ENCODE measurements around the gene ATN1. TPM values are rescaled to one million over a fixed set of nuclear protein-coding genes. Genes with fewer than 3 reads are reported as not detected.
A peak's percentile ranks its signal among the peaks of the same experiment; 100 is the strongest.

ATN1 gene
- total RNA-seq, 6 experiments from 2014 or later = 9.2 to 24.1 (median 16.8) TPM

- Histone ChIP-seq H3K4me3 (no peak overlapping the region), H3K27ac (no peak overlapping the region), H3K4me1 (peaks cover 0 to 9% (median 0%) of the 10 kb centered on the region in 4 donors), H3K27me3 (no peaks in the 10 kb centered on the region), H3K9me3 (no peaks in the 10 kb centered on the region), H3K36me3 (no peaks in the 10 kb centered on the region)
- ATAC-seq (no peak), DNase-seq (no peak)
- TF ChIP-seq POLR2A (IDR thresholded peaks at IDR 0.05) = no peak
- TF ChIP-seq, protein P1, sequence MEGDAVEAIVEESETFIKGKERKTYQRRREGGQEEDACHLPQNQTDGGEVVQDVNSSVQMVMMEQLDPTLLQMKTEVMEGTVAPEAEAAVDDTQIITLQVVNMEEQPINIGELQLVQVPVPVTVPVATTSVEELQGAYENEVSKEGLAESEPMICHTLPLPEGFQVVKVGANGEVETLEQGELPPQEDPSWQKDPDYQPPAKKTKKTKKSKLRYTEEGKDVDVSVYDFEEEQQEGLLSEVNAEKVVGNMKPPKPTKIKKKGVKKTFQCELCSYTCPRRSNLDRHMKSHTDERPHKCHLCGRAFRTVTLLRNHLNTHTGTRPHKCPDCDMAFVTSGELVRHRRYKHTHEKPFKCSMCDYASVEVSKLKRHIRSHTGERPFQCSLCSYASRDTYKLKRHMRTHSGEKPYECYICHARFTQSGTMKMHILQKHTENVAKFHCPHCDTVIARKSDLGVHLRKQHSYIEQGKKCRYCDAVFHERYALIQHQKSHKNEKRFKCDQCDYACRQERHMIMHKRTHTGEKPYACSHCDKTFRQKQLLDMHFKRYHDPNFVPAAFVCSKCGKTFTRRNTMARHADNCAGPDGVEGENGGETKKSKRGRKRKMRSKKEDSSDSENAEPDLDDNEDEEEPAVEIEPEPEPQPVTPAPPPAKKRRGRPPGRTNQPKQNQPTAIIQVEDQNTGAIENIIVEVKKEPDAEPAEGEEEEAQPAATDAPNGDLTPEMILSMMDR (IDR thresholded peaks at IDR 0.05) = no peak
- WGBS (ENCODE audit: insufficient coverage, low coverage, low lambda C conversion rate, missing lambda C conversion rate) = 68% methylated on average over 4 of the region's 15 CpGs
- intact Hi-C loops (cut with DNase I) = no loop called here
Measured at GRCh38 chr12:6912164-6912935, 15.4 kb upstream of the ATN1 start.

GRCh38 chr12:6914246-6914946, 13.4 kb upstream of the ATN1 start, which contains the start of gene ENO2:
ENO2 (plus strand) TSS chr12:6914580; CDS start chr12:6915833, 1,253 bp downstream.
- H3K27me3 ChIP-seq = no peaks in the 10 kb centered on the region
- no peak within 1 kb of the TSS for H3K27ac ChIP-seq
- H3K4me3 ChIP-seq = peak within 1 kb of the TSS; percentile 46 to 49 (median 47)
- H3K4me1 ChIP-seq = peaks cover 0 to 9% (median 0%) of the 10 kb centered on the region in 4 donors
- under 1% methylated on average over 23 of the region's 68 CpGs for WGBS (ENCODE audit: insufficient coverage, low coverage, low lambda C conversion rate, missing lambda C conversion rate)
- DNase-seq = peak in 1 of 3 donors; percentile 82
- peak; percentile 65 to 88 (median 76) for ATAC-seq
- H3K36me3 ChIP-seq = no peaks in the 10 kb centered on the region
- no peaks in the 10 kb centered on the region for H3K9me3 ChIP-seq
- intact Hi-C loops (cut with DNase I) = no loop called here
- TF ChIP-seq, protein P1 (IDR thresholded peaks at IDR 0.05) = no peak
- no peak for TF ChIP-seq POLR2A (IDR thresholded peaks at IDR 0.05)

DNA sequence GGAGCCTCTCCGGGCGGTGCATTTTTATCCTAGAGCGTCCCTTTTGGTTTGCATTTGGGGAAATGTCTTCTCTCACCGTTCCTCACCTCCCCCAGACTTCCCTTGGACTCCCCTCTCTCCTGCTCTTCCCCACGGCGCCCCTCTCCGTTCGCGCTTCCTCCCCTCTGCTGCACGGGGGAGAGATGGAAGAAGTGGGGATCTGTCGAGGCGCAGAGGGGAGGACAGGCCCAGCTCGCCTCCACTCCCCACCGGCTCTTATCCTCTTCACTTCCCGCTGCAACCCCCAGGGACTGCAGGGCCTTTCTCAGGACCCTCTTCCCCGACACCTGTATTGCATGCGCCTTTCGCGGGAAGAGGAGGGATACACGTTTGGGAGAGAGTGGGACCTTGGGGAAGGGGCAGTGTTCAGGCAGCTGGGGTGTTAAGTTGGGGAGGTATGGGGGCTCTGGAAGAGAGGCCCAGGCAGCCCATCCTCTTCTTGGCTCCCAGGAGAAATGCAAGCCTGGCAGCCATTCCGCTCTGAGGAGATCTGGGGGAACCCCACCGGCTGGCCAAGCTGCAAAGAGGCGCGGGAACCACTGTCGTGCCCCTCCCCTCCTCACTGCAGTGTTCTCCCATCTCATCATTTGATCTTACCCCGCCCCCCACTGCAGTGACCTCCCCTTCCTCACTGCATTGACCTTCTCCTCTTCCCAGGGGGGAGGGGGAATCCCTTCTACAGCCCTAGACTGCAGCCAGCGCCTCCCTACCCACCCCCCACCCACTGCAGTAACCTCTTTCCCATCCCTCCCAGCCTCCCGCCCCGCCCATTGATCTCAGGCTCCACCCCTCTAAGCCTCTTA, 12.6 kb upstream of the ATN1 start:
- intact Hi-C loops (cut with DNase I) = no loop called here
- no peaks in the 10 kb centered on the region for H3K36me3 ChIP-seq
- WGBS (ENCODE audit: insufficient coverage, low coverage, low lambda C conversion rate, missing lambda C conversion rate) = 15% methylated on average over 19 of the region's 29 CpGs
- DNase-seq (no peak), ATAC-seq (peak in 1 of 4 donors; percentile 6)
- no peak overlapping the region for H3K27ac ChIP-seq
- no peaks in the 10 kb centered on the region for H3K9me3 ChIP-seq
- peak overlapping the region; percentile 46 to 49 (median 47) for H3K4me3 ChIP-seq
- TF ChIP-seq, protein P1 (IDR thresholded peaks at IDR 0.05) = no peak
- TF ChIP-seq POLR2A (IDR thresholded peaks at IDR 0.05) = no peak
- H3K4me1 ChIP-seq = peaks cover 0 to 9% (median 0%) of the 10 kb centered on the region in 4 donors
- H3K27me3 ChIP-seq = no peaks in the 10 kb centered on the region

- no peak overlapping the region for H3K27ac ChIP-seq
- WGBS (ENCODE audit: insufficient coverage, low coverage, low lambda C conversion rate, missing lambda C conversion rate) = 50% methylated on average over 9 of the region's 14 CpGs
- intact Hi-C loops (cut with DNase I) = no loop called here
- no peak overlapping the region for H3K4me3 ChIP-seq
- no peaks in the 10 kb centered on the region for H3K27me3 ChIP-seq
- no peak for ATAC-seq
- H3K9me3 ChIP-seq = no peaks in the 10 kb centered on the region
- H3K36me3 ChIP-seq = no peaks in the 10 kb centered on the region
- H3K4me1 ChIP-seq = peaks cover 0 to 9% (median 0%) of the 10 kb centered on the region in 4 donors
- TF ChIP-seq POLR2A (IDR thresholded peaks at IDR 0.05) = no peak
- TF ChIP-seq, protein P1 (IDR thresholded peaks at IDR 0.05) = no peak
- DNase-seq = no peak
Measured at GRCh38 chr12:6915789-6916285, 11.9 kb upstream of the ATN1 start.
